A549 (cell line): ENCODE measurements around the gene PLLP. TPM values are rescaled to one million over a fixed set of nuclear protein-coding genes. Genes with fewer than 3 reads are reported as not detected.

ENCODE experiments used
- ATAC-seq, 2 experiments: fragments of 200-7000 bp in 1 of 2; fragments of >200 bp in 1 of 2; cut with Nextera tagmentation in 1 of 2; cut with Tn5 transposase in 1 of 2; 3 replicates each; pipeline versions ENCODE4 v1.8.0 to v1.9.1; 2018 to 2020; ENCODE audit warnings: mild to moderate bottlenecking in 1 of 2, moderate library complexity in 1 of 2
- CTCF ChIA-PET: fragments of 300-600 bp; sonication (Branson Sonifier 250); formaldehyde crosslinking; extraction: SDS; loops from one replicate; lab custom pipeline; 2021; ENCODE audit warnings: antibody characterized with exemption, inconsistent platforms; lab: Yijun Ruan, JAX
- POLR2A ChIA-PET: fragments of 350-600 bp; formaldehyde crosslinking; extraction: SDS; loops from one replicate; lab custom pipeline; 2021; ENCODE audit warnings: antibody characterized with exemption, inconsistent platforms; lab: Yijun Ruan, JAX
- DNase-seq, 2 experiments: peaks; one replicate each; pipeline versions ENCODE4 v3.0.0 to v3.0.0-alpha.2; 2011 to 2016; ENCODE audit warnings: low read depth in 1 of 2, low spot score in 1 of 2
- FAIRE-seq: peaks from 2 replicates; lab custom pipeline; 2011; peaks lifted over from hg19 to GRCh38; lab: Jason Lieb, UNC
- H3K27ac ChIP-seq, 2 experiments: fragments of >200 bp; sonication (Bioruptor Twin); formaldehyde crosslinking; 3 replicates each; pipeline ENCODE4 v1.5.1; 2016 to 2017
- H3K4me1 ChIP-seq: fragments of >200 bp; sonication (Bioruptor Twin); formaldehyde crosslinking; 3 replicates; pipeline ENCODE4 v1.6.1; 2016
- H3K4me2 ChIP-seq: fragments of >200 bp; sonication (Bioruptor Twin); formaldehyde crosslinking; 3 replicates; pipeline ENCODE4 v1.6.1; 2016
- H3K4me3 ChIP-seq: fragments of >200 bp; sonication (Bioruptor Twin); formaldehyde crosslinking; 3 replicates; pipeline ENCODE4 v1.5.1; 2016
- H3K9me3 ChIP-seq: fragments of >200 bp; sonication (Bioruptor Twin); formaldehyde crosslinking; 3 replicates; pipeline ENCODE4 v1.6.1; 2016
- CEBPB ChIP-seq, 2 experiments: fragments of >200 bp in 1 of 2; sonication (Bioruptor Twin) in 1 of 2; formaldehyde crosslinking in 1 of 2; IDR thresholded peaks; 2 replicates each; pipeline ENCODE4 v1.6.1; 2012 to 2016
- CHD4 ChIP-seq: fragments of 200-600 bp; sonication (generic); IDR thresholded peaks from 2 replicates; pipeline ENCODE4 v1.6.1; 2016; ENCODE audit warnings: antibody characterized with exemption, mild to moderate bottlenecking, borderline replicate concordance
- E2F6 ChIP-seq: IDR thresholded peaks from 2 replicates; pipeline ENCODE4 v1.6.1; 2012; ENCODE audit warnings: low read depth, borderline replicate concordance
- EHF ChIP-seq: fragments of 250-450 bp; sonication (Bioruptor Pico); IDR thresholded peaks from 2 replicates; pipeline ENCODE4 v1.5.0; 2020; ENCODE audit warnings: mild to moderate bottlenecking
- EHMT2 ChIP-seq: fragments of 200-600 bp; sonication (generic); IDR thresholded peaks from 2 replicates; pipeline ENCODE4 v1.6.1; 2016; ENCODE audit warnings: antibody characterized with exemption, low read depth, mild to moderate bottlenecking, moderate library complexity
- ESRRA ChIP-seq: fragments of 150-350 bp; IDR thresholded peaks from 2 replicates; pipeline ENCODE4 v1.6.1; 2014; ENCODE audit warnings: mild to moderate bottlenecking, low read length, borderline replicate concordance
- FOSB ChIP-seq: fragments of 250-450 bp; sonication (Bioruptor Pico); IDR thresholded peaks from 2 replicates; pipeline ENCODE4 v1.5.0; 2020; ENCODE audit warnings: mild to moderate bottlenecking, moderate library complexity
- FOXS1 ChIP-seq: fragments of 250-450 bp; sonication (Bioruptor Pico); IDR thresholded peaks from 2 replicates; pipeline ENCODE4 v1.5.0; 2020; ENCODE audit warnings: mild to moderate bottlenecking, moderate library complexity
- GATA3 ChIP-seq: IDR thresholded peaks from 2 replicates; pipeline ENCODE4 v1.6.1; 2012; ENCODE audit warnings: borderline replicate concordance
- HDAC2 ChIP-seq: fragments of 200-600 bp; sonication (generic); IDR thresholded peaks from 2 replicates; pipeline ENCODE4 v1.6.1; 2016
- HES2 ChIP-seq: fragments of >200 bp; sonication (Bioruptor Twin); formaldehyde crosslinking; IDR thresholded peaks from 2 replicates; pipeline ENCODE4 v1.6.1; 2016
- HOXA7 ChIP-seq: fragments of 250-450 bp; sonication (Bioruptor Pico); IDR thresholded peaks from 2 replicates; pipeline ENCODE4 v1.5.0; 2020; ENCODE audit warnings: mild to moderate bottlenecking, moderate library complexity
- HOXB13 ChIP-seq: fragments of 250-450 bp; sonication (Bioruptor Pico); IDR thresholded peaks from 2 replicates; pipeline ENCODE4 v1.5.0; 2020; ENCODE audit warnings: low read depth, mild to moderate bottlenecking, moderate library complexity
- HOXB5 ChIP-seq: fragments of 250-450 bp; sonication (Bioruptor Pico); IDR thresholded peaks from 2 replicates; pipeline ENCODE4 v1.5.0; 2020; ENCODE audit warnings: mild to moderate bottlenecking, moderate library complexity
- KDM1A ChIP-seq: fragments of 200-600 bp; sonication (generic); IDR thresholded peaks from 2 replicates; pipeline ENCODE4 v1.6.1; 2016; ENCODE audit warnings: low read depth, mild to moderate bottlenecking
- KDM5A ChIP-seq: fragments of 200-600 bp; sonication (generic); IDR thresholded peaks from 2 replicates; pipeline ENCODE4 v1.6.1; 2016; ENCODE audit warnings: antibody characterized with exemption, mild to moderate bottlenecking
- MAX ChIP-seq: IDR thresholded peaks from 2 replicates; pipeline ENCODE4 v1.6.1; 2012
- MAZ ChIP-seq: fragments of 150-350 bp; IDR thresholded peaks from 2 replicates; pipeline ENCODE4 v1.6.1; 2014; ENCODE audit warnings: antibody characterized with exemption, low read depth, low read length, borderline replicate concordance
- NPAS2 ChIP-seq: fragments of 250-450 bp; sonication (Bioruptor Pico); IDR thresholded peaks from 2 replicates; pipeline ENCODE4 v1.8.0; 2022; ENCODE audit warnings: mild to moderate bottlenecking, moderate library complexity, borderline replicate concordance
- PHF8 ChIP-seq: fragments of 200-600 bp; sonication (generic); IDR thresholded peaks from 2 replicates; pipeline ENCODE4 v1.6.1; 2016; ENCODE audit warnings: low read depth, mild to moderate bottlenecking, antibody characterized with exemption, moderate library complexity, borderline replicate concordance
- POLR2AphosphoS2 ChIP-seq: conservative IDR thresholded peaks from 2 replicates; pipeline ENCODE4 v1.6.1; 2012; ENCODE audit warnings: low read length, improper control_type of control experiment, inconsistent platforms
- RAD21 ChIP-seq, 2 experiments: fragments of >200 bp in 1 of 2; sonication (Bioruptor Twin) in 1 of 2; formaldehyde crosslinking in 1 of 2; IDR thresholded peaks in 1 of 2; conservative IDR thresholded peaks in 1 of 2; 2 replicates in 1 of 2; 3 replicates in 1 of 2; pipeline ENCODE4 v1.6.1; 2012 to 2018; ENCODE audit warnings: inconsistent platforms in 1 of 2
- RARB ChIP-seq: fragments of 250-450 bp; sonication (Bioruptor Pico); IDR thresholded peaks from 2 replicates; pipeline ENCODE4 v1.8.0; 2021; ENCODE audit warnings: mild to moderate bottlenecking, moderate library complexity
- RFX5 ChIP-seq: fragments of 450-650 bp; IDR thresholded peaks from 2 replicates; pipeline ENCODE4 v1.7.1; 2014; ENCODE audit warnings: antibody characterized with exemption, mild to moderate bottlenecking, moderate library complexity
- SMC3 ChIP-seq: fragments of >200 bp; sonication (Bioruptor Twin); formaldehyde crosslinking; IDR thresholded peaks from 3 replicates; pipeline ENCODE4 v1.6.1; 2018; ENCODE audit warnings: inconsistent platforms
- TFCP2L1 ChIP-seq: fragments of 250-450 bp; sonication (Bioruptor Pico); IDR thresholded peaks from 2 replicates; pipeline ENCODE4 v1.5.0; 2021; ENCODE audit warnings: mild to moderate bottlenecking
- ZC3H11A ChIP-seq: fragments of 450-650 bp; IDR thresholded peaks from 2 replicates; pipeline ENCODE4 v1.6.1; 2014; ENCODE audit warnings: antibody characterized with exemption, mild to moderate bottlenecking
- ZFP36 ChIP-seq: fragments of 450-650 bp; IDR thresholded peaks from 2 replicates; pipeline ENCODE4 v1.6.1; 2014; ENCODE audit warnings: borderline replicate concordance; ENCODE audit not compliant: partially characterized antibody
- ZNF302 ChIP-seq: fragments of 250-450 bp; sonication (Bioruptor Pico); IDR thresholded peaks from 2 replicates; pipeline ENCODE4 v1.9.0; 2021; ENCODE audit warnings: inconsistent platforms, mild to moderate bottlenecking, moderate library complexity
- ZSCAN20 ChIP-seq: fragments of 250-450 bp; sonication (Bioruptor Pico); IDR thresholded peaks from 2 replicates; pipeline ENCODE4 v1.8.0; 2022; ENCODE audit warnings: mild to moderate bottlenecking, moderate library complexity
- WGBS: methylation state at CpG from one replicate; pipeline ENCODE4 v1.1.6; 2017; ENCODE audit errors: missing lambda C conversion rate; 5-methylcytosine and 5-hydroxymethylcytosine counted together
- polyA plus RNA-seq, 4 experiments: library from polyadenylated mRNA; depleted of rRNA in 3 of 4; stranded (reverse); fragments of >200 nt; fragmentation: RNase III in 1 of 4; extraction: RNeasy Plus Mini Kit Qiagen cat#74134 plus additional on column Dnase treatment in 1 of 4; gene quantifications; 2 replicates in 3 of 4; 3 replicates in 1 of 4; pipeline ENCODE4 v1.2.3, GENCODE V29; 2011 to 2017
- TF ChIP-seq, protein P1 (sequence below): fragments of 450-650 bp; IDR thresholded peaks from 2 replicates; pipeline ENCODE4 v1.6.1; 2014; ENCODE audit warnings: antibody characterized with exemption

The PLLP gene
- polyA plus RNA-seq, 2 of the 4 experiments (the other 2 are of a cell fraction) = 1.8 to 3.3 TPM

- TF ChIP-seq PHF8 = no peak
- TF ChIP-seq CHD4 = no peak
- TF ChIP-seq KDM1A = no peak
- TF ChIP-seq MAX = no peak
- TF ChIP-seq EHF (CRISPR knock-in tag) = no peak
- TF ChIP-seq TFCP2L1 (CRISPR knock-in tag) = no peak
- no peak for TF ChIP-seq SMC3
- no peak for TF ChIP-seq ZFP36
- no peak for TF ChIP-seq HDAC2
- no peak for TF ChIP-seq HES2
- TF ChIP-seq HOXB13 = no peak
- no peak for TF ChIP-seq CEBPB (IDR thresholded peaks at IDR 0.05)
- TF ChIP-seq ESRRA = no peak
- no peak for TF ChIP-seq NPAS2 (CRISPR knock-in tag)
- ChIA-PET POLR2A (no interaction called here), CTCF (interaction anchor here (1.0 kb wide), 1 partner anchor 9 kb away, joined by 4 read pairs; no protein-coding TSS in a partner anchor)
- Histone ChIP-seq H3K9me3 (no peaks in the 10 kb centered on the region), H3K4me2 (no peak overlapping the region), H3K4me1 (peaks cover 8% of the 10 kb centered on the region; the same call in 2 of the 3 replicates), H3K4me3 (no peak overlapping the region), H3K27ac (no peak overlapping the region)
- ATAC-seq (no peak), DNase-seq (no peak), FAIRE-seq (no peak)
- 94% methylated on average over 11 of the region's 11 CpGs for WGBS
Measured at GRCh38 chr16:57264950-57265371, 19.5 kb downstream of the PLLP start.

DNA sequence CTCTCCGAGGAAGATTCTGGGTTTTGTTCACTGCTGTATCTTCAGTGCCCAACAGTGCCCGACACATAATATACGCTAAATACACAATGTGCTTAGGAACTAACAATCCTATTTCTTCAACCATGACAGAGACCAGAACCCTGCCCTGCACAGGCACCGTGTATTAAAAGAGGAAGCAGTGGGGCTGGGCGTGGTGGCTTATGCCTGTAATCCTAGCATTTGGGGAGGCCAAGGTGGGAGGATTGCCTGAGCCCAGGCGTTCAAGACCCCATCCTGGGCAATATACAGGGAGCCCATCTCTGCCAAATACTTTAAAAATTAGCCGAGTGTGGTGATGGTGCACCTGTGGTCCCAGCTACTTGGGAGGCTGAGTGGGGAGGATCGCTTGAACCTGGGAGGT, 20.1 kb downstream of the PLLP start:
- Histone ChIP-seq H3K27ac (no peak overlapping the region), H3K4me1 (peaks cover 9% of the 10 kb centered on the region; the same call in 2 of the 3 replicates), H3K9me3 (no peaks in the 10 kb centered on the region), H3K4me3 (no peak overlapping the region), H3K4me2 (no peak overlapping the region)
- DNase-seq (no peak), FAIRE-seq (no peak), ATAC-seq (no peak)
- TF ChIP-seq ZC3H11A = no peak
- TF ChIP-seq NPAS2 (CRISPR knock-in tag) = no peak
- no peak for TF ChIP-seq KDM1A
- TF ChIP-seq ZSCAN20 (CRISPR knock-in tag) = no peak
- no peak for TF ChIP-seq RAD21 (conservative IDR thresholded peaks at IDR 0.05 in 1 of 2, IDR thresholded peaks at IDR 0.05 in 1 of 2)
- TF ChIP-seq HOXB13 = no peak
- TF ChIP-seq EHF (CRISPR knock-in tag) = no peak
- no peak for TF ChIP-seq GATA3
- TF ChIP-seq E2F6 = no peak
- TF ChIP-seq RARB (CRISPR knock-in tag) = no peak
- no peak for TF ChIP-seq POLR2AphosphoS2
- TF ChIP-seq HOXA7 = no peak
- TF ChIP-seq TFCP2L1 (CRISPR knock-in tag) = no peak
- WGBS = 83% methylated on average over 8 of the region's 8 CpGs
- CTCF ChIA-PET = interaction anchor here (1.0 kb wide), 1 partner anchor 9 kb away, joined by 4 read pairs; no protein-coding TSS in a partner anchor
- POLR2A ChIA-PET = interaction anchor here (1.6 kb wide), 1 partner anchor 19 kb away, joined by 5 read pairs; the partner anchor contains the start of gene ARL2BP

DNA sequence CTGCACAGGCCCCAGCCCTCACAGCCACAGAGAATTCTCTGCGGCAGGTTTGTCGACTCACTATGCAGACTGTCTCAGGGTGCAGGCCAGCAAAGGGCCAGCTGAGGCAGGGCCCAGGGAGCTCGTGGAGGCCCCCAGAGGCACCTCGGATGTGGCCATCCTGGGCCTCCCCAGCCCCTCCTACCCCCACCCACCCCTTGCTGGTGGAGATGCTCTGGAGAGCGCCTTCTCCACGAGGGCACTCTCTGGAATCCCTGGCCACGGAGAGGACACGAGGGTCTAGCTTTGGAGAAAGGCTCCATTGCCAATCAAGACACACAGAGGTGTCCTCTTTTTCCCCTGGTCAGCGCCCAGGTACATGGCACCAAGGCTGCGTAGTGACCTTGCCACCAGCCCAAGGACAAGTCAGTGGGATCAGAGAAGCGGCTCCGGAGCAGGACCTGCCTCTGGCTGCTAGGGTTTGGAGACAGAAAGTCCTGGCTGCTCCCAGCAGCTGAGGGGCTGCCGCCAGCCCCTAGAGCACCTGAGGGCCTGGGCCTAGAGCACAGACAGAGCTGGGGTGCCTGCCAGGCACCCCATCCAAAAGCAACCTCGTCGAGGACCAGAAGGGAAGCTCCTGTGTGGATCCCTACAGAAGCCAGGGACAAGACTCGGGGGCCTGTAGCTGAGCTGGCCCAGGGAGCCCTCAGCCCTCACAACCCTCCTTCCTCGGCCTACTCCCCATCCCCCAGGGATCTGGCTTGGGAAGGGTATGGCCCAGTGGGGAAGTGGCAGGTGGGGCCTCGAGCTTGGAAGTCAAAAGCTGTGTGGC, 20.7 kb downstream of the PLLP start:
- no peak overlapping the region for H3K4me2 ChIP-seq
- H3K4me3 ChIP-seq = no peak overlapping the region
- 79% methylated on average over 12 of the region's 18 CpGs for WGBS
- ATAC-seq (no peak), FAIRE-seq (no peak), DNase-seq (no peak)
- H3K4me1 ChIP-seq = peaks cover 9% of the 10 kb centered on the region; the same call in 2 of the 3 replicates
- H3K9me3 ChIP-seq = no peaks in the 10 kb centered on the region
- ChIA-PET CTCF (interaction anchor here (1.0 to 1.4 kb wide), 3 partner anchors 8 to 17 kb away, joined by 3 to 4 read pairs (median 3); no protein-coding TSS in a partner anchor), POLR2A (interaction anchor here (0.6 to 1.6 kb wide), 2 partner anchors 19 to 48 kb away, joined by 3 to 5 read pairs; partner anchors contain the start of gene ARL2BP)
- H3K27ac ChIP-seq = no peak overlapping the region
- TF ChIP-seq MAZ (no peak), KDM5A (no peak), EHF (CRISPR knock-in tag) (no peak), FOSB (CRISPR knock-in tag) (no peak), RFX5 (no peak), HOXB13 (no peak), POLR2AphosphoS2 (no peak), HOXB5 (CRISPR knock-in tag) (no peak), ZSCAN20 (CRISPR knock-in tag) (no peak), ZNF302 (CRISPR knock-in tag) (no peak), EHMT2 (no peak), ZC3H11A (no peak), CHD4 (no peak), TFCP2L1 (CRISPR knock-in tag) (no peak), HOXA7 (no peak), FOXS1 (no peak), HES2 (no peak), KDM1A (no peak)
- TF ChIP-seq, protein P1, sequence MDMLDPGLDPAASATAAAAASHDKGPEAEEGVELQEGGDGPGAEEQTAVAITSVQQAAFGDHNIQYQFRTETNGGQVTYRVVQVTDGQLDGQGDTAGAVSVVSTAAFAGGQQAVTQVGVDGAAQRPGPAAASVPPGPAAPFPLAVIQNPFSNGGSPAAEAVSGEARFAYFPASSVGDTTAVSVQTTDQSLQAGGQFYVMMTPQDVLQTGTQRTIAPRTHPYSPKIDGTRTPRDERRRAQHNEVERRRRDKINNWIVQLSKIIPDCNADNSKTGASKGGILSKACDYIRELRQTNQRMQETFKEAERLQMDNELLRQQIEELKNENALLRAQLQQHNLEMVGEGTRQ = no peak
